ENCODE data around the gene KRT16. TPM values are rescaled to one million over a fixed set of nuclear protein-coding genes. Genes with fewer than 3 reads are reported as not detected.
"Not testable (repeated sequence)": the region's sequence is repeated elsewhere in the genome, so short reads cannot be mapped to it uniquely, and the experiment has no call there.

Gene KRT16
- total and polyA plus RNA-seq, 3 donors from 2014 or later, result not detected

DNA sequence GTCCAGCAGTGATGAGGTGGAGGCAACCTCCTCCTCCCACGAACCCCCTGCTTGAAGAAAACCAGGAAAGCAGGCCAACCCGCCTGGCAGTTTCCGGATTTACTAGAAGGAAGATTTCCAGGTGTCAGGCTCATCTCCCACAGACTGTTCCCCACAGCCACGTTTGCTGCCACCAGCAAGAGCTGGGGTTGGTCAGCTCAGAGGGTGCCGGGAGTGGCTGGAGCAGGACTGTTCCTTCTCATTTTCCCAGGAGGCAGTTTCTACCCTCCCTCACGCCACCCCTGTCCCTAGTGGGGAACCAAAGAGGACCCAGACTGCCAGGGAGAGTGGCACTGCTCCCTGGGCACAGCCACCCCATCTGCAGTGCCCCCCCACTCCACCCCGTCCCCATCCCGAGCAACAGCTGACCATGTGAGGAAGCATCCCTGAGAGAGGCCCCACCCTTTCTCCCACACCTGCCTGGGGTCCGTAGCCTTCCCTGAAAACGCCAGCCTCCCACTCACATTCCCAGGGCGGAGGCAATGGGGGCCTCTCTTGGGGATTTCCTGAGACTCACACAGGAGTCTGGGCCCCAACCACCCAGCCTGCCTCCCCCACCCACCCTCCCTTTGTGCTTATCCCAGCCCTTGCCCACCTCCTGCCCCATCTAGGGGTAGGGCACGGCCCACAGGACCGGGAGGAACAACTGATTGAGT is 5.9 kb upstream of the KRT16 start:
- Histone ChIP-seq H3K36me3 (ENCODE audit: low read depth, missing control alignments) (no peaks in the 10 kb centered on the region), H3K9me3 (no peaks in the 10 kb centered on the region), H3K4me1 (peaks cover 5% of the 10 kb centered on the region), H3K4me3 (no peak overlapping the region), H3K27ac (no peak overlapping the region), H3K27me3 (no peaks in the 10 kb centered on the region)
- intact Hi-C loops (cut with DNase I; ENCODE audit: low total_unique reads), result no loop called here
- WGBS, 2 donors, result 65 to 78% methylated on average over 7 to 13 of the region's 13 CpGs
- no peak for DNase-seq
- no peak for TF ChIP-seq POLR2A (IDR thresholded peaks at IDR 0.05)
- TF ChIP-seq, protein P1, sequence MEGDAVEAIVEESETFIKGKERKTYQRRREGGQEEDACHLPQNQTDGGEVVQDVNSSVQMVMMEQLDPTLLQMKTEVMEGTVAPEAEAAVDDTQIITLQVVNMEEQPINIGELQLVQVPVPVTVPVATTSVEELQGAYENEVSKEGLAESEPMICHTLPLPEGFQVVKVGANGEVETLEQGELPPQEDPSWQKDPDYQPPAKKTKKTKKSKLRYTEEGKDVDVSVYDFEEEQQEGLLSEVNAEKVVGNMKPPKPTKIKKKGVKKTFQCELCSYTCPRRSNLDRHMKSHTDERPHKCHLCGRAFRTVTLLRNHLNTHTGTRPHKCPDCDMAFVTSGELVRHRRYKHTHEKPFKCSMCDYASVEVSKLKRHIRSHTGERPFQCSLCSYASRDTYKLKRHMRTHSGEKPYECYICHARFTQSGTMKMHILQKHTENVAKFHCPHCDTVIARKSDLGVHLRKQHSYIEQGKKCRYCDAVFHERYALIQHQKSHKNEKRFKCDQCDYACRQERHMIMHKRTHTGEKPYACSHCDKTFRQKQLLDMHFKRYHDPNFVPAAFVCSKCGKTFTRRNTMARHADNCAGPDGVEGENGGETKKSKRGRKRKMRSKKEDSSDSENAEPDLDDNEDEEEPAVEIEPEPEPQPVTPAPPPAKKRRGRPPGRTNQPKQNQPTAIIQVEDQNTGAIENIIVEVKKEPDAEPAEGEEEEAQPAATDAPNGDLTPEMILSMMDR (IDR thresholded peaks at IDR 0.05), result no peak

- Histone ChIP-seq H3K27me3 (no peaks in the 10 kb centered on the region), H3K36me3 (ENCODE audit: low read depth, missing control alignments) (no peaks in the 10 kb centered on the region), H3K4me1 (peaks cover 5% of the 10 kb centered on the region), H3K9me3 (no peaks in the 10 kb centered on the region), H3K27ac (no peak overlapping the region), H3K4me3 (no peak overlapping the region)
- no peak for DNase-seq
- TF ChIP-seq, protein P1 (IDR thresholded peaks at IDR 0.05), result no peak
- TF ChIP-seq POLR2A (IDR thresholded peaks at IDR 0.05), result no peak
- intact Hi-C loops (cut with DNase I; ENCODE audit: low total_unique reads), result no loop called here
- WGBS, 2 donors, result 71 to 84% methylated on average over 5 to 11 of the region's 11 CpGs
Measured at GRCh38 chr17:41617698-41618097, 5.1 kb upstream of the KRT16 start.

DNA sequence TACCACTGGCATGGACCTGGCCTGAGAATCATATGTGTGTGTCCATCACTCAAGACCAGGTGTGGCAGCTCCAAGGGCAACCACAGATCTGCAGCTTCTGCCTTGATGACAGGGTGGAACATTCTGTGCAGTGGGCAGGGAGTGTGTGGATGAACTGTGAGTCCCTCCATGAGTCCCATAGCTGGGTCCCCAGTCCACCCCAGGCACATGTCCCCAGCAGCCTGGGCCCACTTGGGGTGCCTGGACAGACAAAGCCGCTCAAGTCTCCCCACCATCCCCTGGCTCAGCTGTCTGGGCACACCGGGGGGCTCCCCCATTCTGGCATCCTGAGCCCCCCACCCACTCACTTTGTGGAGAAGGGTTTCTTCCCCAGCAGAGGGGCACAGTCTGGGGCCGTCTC is 4.6 kb upstream of the KRT16 start:
- Histone ChIP-seq H3K4me3 (no peak overlapping the region), H3K9me3 (no peaks in the 10 kb centered on the region), H3K4me1 (peaks cover 5% of the 10 kb centered on the region), H3K27ac (no peak overlapping the region), H3K36me3 (ENCODE audit: low read depth, missing control alignments) (no peaks in the 10 kb centered on the region), H3K27me3 (no peaks in the 10 kb centered on the region)
- WGBS, 2 donors, result 92% methylated on average over 3 of the region's 3 CpGs; no CpG with 5 or more reads in 1 of the 2 donors
- no peak for DNase-seq
- no peak for TF ChIP-seq POLR2A (IDR thresholded peaks at IDR 0.05)
- TF ChIP-seq, protein P1 (IDR thresholded peaks at IDR 0.05), result no peak
- intact Hi-C loops (cut with DNase I; ENCODE audit: low total_unique reads), result no loop called here

DNA sequence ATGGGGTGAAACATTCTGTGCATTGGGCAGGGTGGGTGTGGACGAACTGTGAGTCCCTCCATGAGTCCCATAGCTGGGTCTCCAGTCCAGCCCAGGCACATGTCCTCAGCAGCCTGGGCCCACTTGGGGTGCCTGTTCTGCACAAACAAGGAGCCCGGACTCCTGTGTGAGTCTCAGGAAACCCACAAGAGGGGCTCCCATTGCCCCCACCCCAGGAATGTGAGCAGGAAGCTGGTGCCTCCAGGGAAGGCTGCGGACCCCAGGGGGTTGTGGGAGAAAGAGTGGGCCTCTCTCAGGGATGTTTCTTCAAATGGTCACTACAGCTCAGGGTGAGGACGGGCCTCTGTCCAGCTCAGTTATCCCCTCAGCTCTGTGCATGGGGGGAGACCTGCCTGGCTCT is 3.9 kb upstream of the KRT16 start:
- H3K27ac ChIP-seq; H3K36me3 ChIP-seq (ENCODE audit: low read depth, missing control alignments); H3K27me3 ChIP-seq; H3K4me3 ChIP-seq; DNase-seq; intact Hi-C loops (cut with DNase I; ENCODE audit: low total_unique reads); H3K9me3 ChIP-seq; H3K4me1 ChIP-seq: not testable (repeated sequence)
- 96 to 100% methylated on average over 2 to 4 of the region's 4 CpGs for WGBS, 2 donors

DNA sequence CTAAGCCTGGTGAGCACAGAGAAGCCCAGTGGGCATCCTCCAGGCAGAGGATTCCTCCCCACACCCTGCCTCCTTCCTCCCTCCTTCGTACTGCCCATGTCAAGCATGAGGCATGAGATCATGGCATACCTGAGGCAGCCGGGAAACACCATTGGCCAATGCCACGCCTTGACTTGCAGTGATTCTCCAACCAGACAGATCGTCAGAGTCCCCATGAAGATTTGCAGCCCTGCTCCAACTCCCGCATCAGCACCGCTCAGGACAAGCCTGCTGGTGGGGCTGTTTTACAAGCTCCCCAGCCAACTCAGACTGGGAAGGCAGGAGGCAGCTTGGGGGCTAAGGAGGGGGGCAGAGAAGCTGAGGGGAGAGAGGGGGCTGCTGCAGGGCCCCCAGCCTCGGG is 2.9 kb upstream of the KRT16 start:
- intact Hi-C loops (cut with DNase I; ENCODE audit: low total_unique reads), result no loop called here
- 77 to 80% methylated on average over 6 to 7 of the region's 7 CpGs for WGBS, 2 donors
- no peaks in the 10 kb centered on the region for H3K36me3 ChIP-seq (ENCODE audit: low read depth, missing control alignments)
- TF ChIP-seq, protein P1 (IDR thresholded peaks at IDR 0.05), result no peak
- TF ChIP-seq POLR2A (IDR thresholded peaks at IDR 0.05), result no peak
- no peak for DNase-seq
- no peaks in the 10 kb centered on the region for H3K4me1 ChIP-seq
- no peaks in the 10 kb centered on the region for H3K27me3 ChIP-seq
- no peaks in the 10 kb centered on the region for H3K9me3 ChIP-seq
- H3K27ac ChIP-seq, result no peak overlapping the region
- no peak overlapping the region for H3K4me3 ChIP-seq

GRCh38 chr17:41614767-41615166 is 2.2 kb upstream of the KRT16 start:
- H3K36me3 ChIP-seq (ENCODE audit: low read depth, missing control alignments); H3K27me3 ChIP-seq; H3K27ac ChIP-seq; H3K9me3 ChIP-seq; H3K4me3 ChIP-seq; intact Hi-C loops (cut with DNase I; ENCODE audit: low total_unique reads); DNase-seq; H3K4me1 ChIP-seq: not testable (repeated sequence)
- 72% methylated on average over 9 of the region's 9 CpGs for WGBS, 2 donors
